A204.1 (cell line): ENCODE results near the gene CHTOP.

ENCODE experiments used
- FAIRE-seq: peaks from 2 replicates; lab custom pipeline; 2012; peaks lifted over from hg19 to GRCh38; lab: Jason Lieb, UNC

Gene CHTOP

DNA sequence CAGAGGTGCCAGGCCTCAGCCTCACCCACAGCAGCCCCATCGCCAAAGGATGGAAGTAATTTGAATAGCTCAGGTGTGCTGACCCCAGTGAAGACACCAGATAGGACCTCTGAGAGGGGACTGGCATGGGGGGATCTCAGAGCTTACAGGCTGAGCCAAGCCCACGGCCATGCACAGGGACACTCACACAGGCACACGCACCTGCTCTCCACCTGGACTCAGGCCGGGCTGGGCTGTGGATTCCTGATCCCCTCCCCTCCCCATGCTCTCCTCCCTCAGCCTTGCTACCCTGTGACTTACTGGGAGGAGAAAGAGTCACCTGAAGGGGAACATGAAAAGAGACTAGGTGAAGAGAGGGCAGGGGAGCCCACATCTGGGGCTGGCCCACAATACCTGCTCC, 59.6 kb downstream of the CHTOP start:
- no peak for FAIRE-seq
